Heart right ventricle (tissue), 16 donors: ENCODE data around the gene PADI2. TPM values are rescaled to one million over a fixed set of nuclear protein-coding genes. Genes with fewer than 3 reads are reported as not detected.

Experiments
- ATAC-seq, 8 donors: fragments of 200-7000 bp; cut with Tn5 transposase; one replicate each; pipeline ENCODE4 v1.9.1; 2020; ENCODE audit warnings: mild to moderate bottlenecking in 8 of 8, moderate library complexity in 8 of 8, moderate number of reproducible peaks in 1 of 8
- DNase-seq, 2 donors: peaks; one replicate each; pipeline ENCODE4 v3.0.0-alpha.2; 2020
- H3K27ac ChIP-seq, 10 donors: fragments of 200-600 bp; sonication (generic) in 2 of 10; one replicate each; pipeline versions ENCODE4 v1.5.0 to v1.8.0; 2020 to 2022; ENCODE audit warnings: mild to moderate bottlenecking in 3 of 10
- H3K27me3 ChIP-seq, 7 donors: fragments of 200-600 bp; one replicate each; pipeline ENCODE4 v1.8.0; 2021 to 2022; ENCODE audit warnings: mild to moderate bottlenecking in 2 of 7
- H3K36me3 ChIP-seq, 9 donors: fragments of 200-600 bp; sonication (generic) in 1 of 9; one replicate each; pipeline versions ENCODE4 v1.5.0 to v1.8.0; 2020 to 2022; ENCODE audit warnings: mild to moderate bottlenecking in 2 of 9
- H3K4me1 ChIP-seq, 9 donors: fragments of 200-600 bp; sonication (generic) in 1 of 9; one replicate each; pipeline versions ENCODE4 v1.5.0 to v1.8.0; 2020 to 2022; ENCODE audit warnings: mild to moderate bottlenecking in 4 of 9
- H3K4me3 ChIP-seq, 10 donors: fragments of 200-600 bp; sonication (generic) in 2 of 10; one replicate each; pipeline versions ENCODE4 v1.5.0 to v1.8.0; 2020 to 2022; ENCODE audit warnings: mild to moderate bottlenecking in 7 of 10, moderate library complexity in 2 of 10
- H3K9me3 ChIP-seq, 11 donors: fragments of 200-600 bp in 10 of 11; sonication (generic) in 2 of 11; one replicate each; pipeline versions ENCODE4 v1.5.0 to v1.8.0; 2013 to 2022; ENCODE audit warnings: mild to moderate bottlenecking in 2 of 11, control low read depth in 1 of 11, moderate library complexity in 1 of 11
- WGBS, 2 donors: extraction: QIAGEN DNeasy Blood & Tissue Kit; methylation state at CpG; one replicate each; pipeline ENCODE4 v1.1.7; 2013; ENCODE audit warnings: inconsistent platforms in 1 of 2; 5-methylcytosine and 5-hydroxymethylcytosine counted together
- intact Hi-C, 10 donors: fragments of 100-400 bp; cut with DNase I; formaldehyde crosslinking; loops; one replicate each; pipeline versions ENCODE4 v1.11.1 to v1.14.2; 2022
- polyA plus RNA-seq, 2 donors: library from polyadenylated mRNA; stranded (reverse); fragments of 200-250 nt; gene quantifications; one replicate each; pipeline ENCODE4 v1.2.3, GENCODE V29; 2013
- total RNA-seq, 10 donors: library from RNA; stranded (reverse); fragmentation: NEBNext Ultra II Directional in 3 of 10; extraction: Animal tissue kit (Norgen Biotek cat#: 25700) in 3 of 10; gene quantifications; one replicate each; pipeline versions ENCODE4 v1.2.1 to v1.2.4, GENCODE V29; 2021 to 2023
- TF ChIP-seq, protein P1 (sequence below), 9 donors: fragments of 200-600 bp; sonication (generic) in 2 of 9; IDR thresholded peaks; one replicate each; pipeline versions ENCODE4 v1.5.0 to v1.8.0; 2021 to 2022; ENCODE audit warnings: antibody characterized with exemption in 9 of 9, mild to moderate bottlenecking in 5 of 9, moderate library complexity in 1 of 9
- donor health status: Arrhythmogenic right ventricular cardiomyopathy.
- donor health status: ischemic (EF 13 %, LVEDD 7.1; RV severe dilation, severe dysfunction).
- donor health status: healthy with polysubstance abuse.
- donor health status: DM: no; HTN: yes; CAD: no.
- donor health status: DM: no; HTN: no; CAD: no.
- donor health status: ischemic (EF 25% LVEDD 6.9; RV normal size, moderate dysfunction).
- donor health status: ischemic (EF 25% LVEDD 5.7; RV mildly dilated, moderate dysfunction).
- donor health status: healthy.
- donor health status: DM: yes; HTN: yes; CAD: no.
- donor health status: Ischemic cardiomyopathy.
- donor health status: ischemic (EF 35%, LVEDD 5.7; RV mildly dilated, moderate dysfunction).
- donor health status: nonischemic (EF 11% LVEDD 7.7; RV severe dilation, severe dysfunction).
- donor health status: DM: yes; HTN: yes; CAD: no.
- donor health status: PGD.
- donor health status: ischemic (EF 29% LVEDD 5.4; RV normal size, mild dysfunction).
- donor health status: nonischemic (EF 23%, LVEDD 6.1; RV moderate dilation, normal function).

Gene PADI2
- total and polyA plus RNA-seq, 12 donors: 0.07 to 1.1 (median 0.47) TPM

DNA sequence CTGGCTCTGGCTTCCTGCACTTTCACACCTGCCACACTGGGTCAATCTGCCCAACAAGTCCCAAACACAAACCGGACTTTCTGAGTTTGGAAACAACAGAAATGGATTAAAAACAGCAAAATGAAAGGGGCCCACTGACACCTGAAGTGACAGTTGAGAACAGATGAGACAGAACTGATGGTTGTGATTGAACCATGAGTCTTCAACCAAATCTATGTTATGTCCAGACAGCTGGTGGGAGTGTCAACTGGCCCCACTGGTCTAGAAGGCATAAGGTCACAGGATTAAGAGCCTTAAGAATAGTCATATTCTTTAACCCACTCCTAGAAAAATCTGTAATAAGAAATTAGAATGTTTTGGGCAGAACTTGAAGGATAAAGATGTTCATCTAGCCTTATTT is 94.5 kb downstream of the PADI2 start:
- 86 to 96% methylated on average over 1 of the region's 1 CpG for WGBS, 2 donors
- ATAC-seq (no peak), DNase-seq (no peak)
- no peak overlapping the region for H3K27ac ChIP-seq
- no peak overlapping the region for H3K4me3 ChIP-seq
- TF ChIP-seq, protein P1, sequence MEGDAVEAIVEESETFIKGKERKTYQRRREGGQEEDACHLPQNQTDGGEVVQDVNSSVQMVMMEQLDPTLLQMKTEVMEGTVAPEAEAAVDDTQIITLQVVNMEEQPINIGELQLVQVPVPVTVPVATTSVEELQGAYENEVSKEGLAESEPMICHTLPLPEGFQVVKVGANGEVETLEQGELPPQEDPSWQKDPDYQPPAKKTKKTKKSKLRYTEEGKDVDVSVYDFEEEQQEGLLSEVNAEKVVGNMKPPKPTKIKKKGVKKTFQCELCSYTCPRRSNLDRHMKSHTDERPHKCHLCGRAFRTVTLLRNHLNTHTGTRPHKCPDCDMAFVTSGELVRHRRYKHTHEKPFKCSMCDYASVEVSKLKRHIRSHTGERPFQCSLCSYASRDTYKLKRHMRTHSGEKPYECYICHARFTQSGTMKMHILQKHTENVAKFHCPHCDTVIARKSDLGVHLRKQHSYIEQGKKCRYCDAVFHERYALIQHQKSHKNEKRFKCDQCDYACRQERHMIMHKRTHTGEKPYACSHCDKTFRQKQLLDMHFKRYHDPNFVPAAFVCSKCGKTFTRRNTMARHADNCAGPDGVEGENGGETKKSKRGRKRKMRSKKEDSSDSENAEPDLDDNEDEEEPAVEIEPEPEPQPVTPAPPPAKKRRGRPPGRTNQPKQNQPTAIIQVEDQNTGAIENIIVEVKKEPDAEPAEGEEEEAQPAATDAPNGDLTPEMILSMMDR (IDR thresholded peaks at IDR 0.05): no peak
- peaks cover 7 to 100% (median 89%) of the 10 kb centered on the region in 9 donors for H3K36me3 ChIP-seq
- peaks cover 0 to 21% (median 0%) of the 10 kb centered on the region in 9 donors for H3K4me1 ChIP-seq
- H3K27me3 ChIP-seq: no peaks in the 10 kb centered on the region
- no peaks in the 10 kb centered on the region for H3K9me3 ChIP-seq
- intact Hi-C loops: no loop called here

DNA sequence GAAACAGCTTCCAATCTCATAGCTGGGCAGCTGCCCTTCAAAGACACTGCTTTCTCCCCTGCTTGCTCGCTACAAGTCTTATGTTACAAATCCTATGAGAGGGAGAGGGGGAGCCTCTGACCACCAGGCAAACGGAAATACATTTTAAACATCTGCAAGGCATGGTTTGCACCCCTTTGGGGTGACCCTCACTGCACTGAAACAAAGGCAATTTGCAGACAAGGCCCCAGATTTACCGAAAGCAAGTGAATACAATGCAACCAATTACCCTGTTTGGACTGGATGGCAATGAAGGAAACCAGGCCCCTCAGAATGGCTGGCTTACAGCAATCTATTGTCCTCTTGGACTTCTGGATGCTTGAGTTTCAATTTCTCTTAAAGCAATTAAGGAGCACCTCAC is 95.7 kb downstream of the PADI2 start:
- H3K9me3 ChIP-seq: no peaks in the 10 kb centered on the region
- peaks cover 7 to 100% (median 97%) of the 10 kb centered on the region in 9 donors for H3K36me3 ChIP-seq
- ATAC-seq: no peak
- DNase-seq: no peak
- no peak overlapping the region for H3K27ac ChIP-seq
- intact Hi-C loops: no loop called here
- H3K4me3 ChIP-seq: no peak overlapping the region
- H3K27me3 ChIP-seq: no peaks in the 10 kb centered on the region
- TF ChIP-seq, protein P1 (IDR thresholded peaks at IDR 0.05): no peak
- H3K4me1 ChIP-seq: peaks cover 0 to 21% (median 0%) of the 10 kb centered on the region in 9 donors
- 66 to 81% methylated on average over 3 of the region's 3 CpGs for WGBS, 2 donors

- DNase-seq (no peak), ATAC-seq (no peak)
- Histone ChIP-seq H3K27ac (no peak overlapping the region), H3K4me3 (no peak overlapping the region), H3K9me3 (no peaks in the 10 kb centered on the region), H3K27me3 (no peaks in the 10 kb centered on the region), H3K36me3 (peaks cover 7 to 100% (median 97%) of the 10 kb centered on the region in 9 donors), H3K4me1 (peaks cover 0 to 21% (median 0%) of the 10 kb centered on the region in 9 donors)
- WGBS, 2 donors: 57 to 65% methylated on average over 4 of the region's 4 CpGs
- intact Hi-C loops: no loop called here
- TF ChIP-seq, protein P1 (IDR thresholded peaks at IDR 0.05): no peak
These were observed 96.1 kb downstream of the PADI2 start for GRCh38 chr1:17023102-17023501.

DNA sequence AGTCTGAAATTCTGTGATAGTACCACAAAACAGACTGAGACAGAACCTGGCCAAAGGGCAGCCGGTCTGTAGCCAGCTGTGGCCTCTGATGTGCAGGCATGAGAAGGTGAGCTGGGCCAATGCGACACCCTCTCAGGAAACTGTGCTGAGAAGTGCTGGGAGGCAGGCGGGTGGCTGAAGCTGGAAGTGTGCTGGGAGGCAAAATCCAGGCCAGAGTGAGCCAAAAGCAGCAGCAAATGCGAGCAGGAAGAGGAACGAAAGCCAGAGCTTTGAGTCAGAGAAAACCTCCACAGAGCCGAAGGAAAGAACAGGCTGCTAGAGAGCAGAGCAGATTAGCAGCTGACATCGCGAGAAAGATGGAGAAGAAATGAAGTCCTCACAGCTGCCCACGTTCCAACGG is 97.4 kb downstream of the PADI2 start:
- Histone ChIP-seq H3K27me3 (no peaks in the 10 kb centered on the region), H3K9me3 (no peaks in the 10 kb centered on the region), H3K36me3 (peaks cover 7 to 98% (median 91%) of the 10 kb centered on the region in 9 donors), H3K4me1 (peaks cover 0 to 11% (median 0%) of the 10 kb centered on the region in 9 donors), H3K4me3 (no peak overlapping the region), H3K27ac (no peak overlapping the region)
- DNase-seq (no peak), ATAC-seq (no peak)
- 89 to 92% methylated on average over 10 of the region's 10 CpGs for WGBS, 2 donors
- intact Hi-C loops: no loop called here
- TF ChIP-seq, protein P1 (IDR thresholded peaks at IDR 0.05): no peak
